Pancreas (tissue), 10 donors: Measurements from ENCODE around the gene APIP. TPM values are rescaled to one million over a fixed set of nuclear protein-coding genes. Genes with fewer than 3 reads are reported as not detected.
A peak's percentile ranks its signal among the peaks of the same experiment; 100 is the strongest.

ENCODE experiments used
- ATAC-seq, 4 donors: fragments of 200-7000 bp; cut with Tn5 transposase; one replicate each; pipeline versions ENCODE4 v1.8.0 to v1.9.1; 2020; ENCODE audit warnings: mild to moderate bottlenecking in 4 of 4, moderate library complexity in 4 of 4
- DNase-seq, 6 donors: peaks; one replicate each; pipeline ENCODE4 v3.0.0-alpha.2; 2020
- FAIRE-seq: peaks from 2 replicates; lab custom pipeline; 2012; peaks lifted over from hg19 to GRCh38; lab: Jason Lieb, UNC
- H3K27ac ChIP-seq, 4 donors: fragments of 200-600 bp; sonication (generic); 1 replicate in 3 of 4; 2 replicates in 1 of 4; pipeline versions ENCODE4 v1.5.0 to v1.8.0; 2020
- H3K27me3 ChIP-seq, 4 donors: fragments of 200-600 bp; one replicate each; pipeline ENCODE4 v1.8.0; 2021
- H3K36me3 ChIP-seq, 3 donors: fragments of 200-600 bp; sonication (generic) in 1 of 3; one replicate each; pipeline versions ENCODE4 v1.5.0 to v1.8.0; 2020 to 2021
- H3K4me1 ChIP-seq, 3 donors: fragments of 200-600 bp; one replicate each; pipeline ENCODE4 v1.8.0; 2021
- H3K4me3 ChIP-seq, 4 donors: fragments of 200-600 bp; sonication (generic) in 2 of 4; one replicate each; pipeline versions ENCODE4 v1.5.0 to v1.8.0; 2020 to 2021
- H3K9me3 ChIP-seq, 4 donors: fragments of 200-600 bp; one replicate each; pipeline ENCODE4 v1.8.0; 2021
- WGBS, 2 donors: extraction: QIAGEN DNeasy Blood & Tissue Kit; methylation state at CpG; one replicate each; pipeline ENCODE4 v1.1.7; 2013; 5-methylcytosine and 5-hydroxymethylcytosine counted together
- intact Hi-C, 3 donors: fragments of 100-400 bp; cut with DNase I; formaldehyde crosslinking; loops; one replicate each; pipeline versions ENCODE4 v1.11.1 to v1.14.2; 2022
- polyA plus RNA-seq, 2 donors: library from polyadenylated mRNA; stranded (reverse); fragments of 200-250 nt; gene quantifications; one replicate each; pipeline ENCODE4 v1.2.3, GENCODE V29; 2013
- total RNA-seq, 6 donors: library from RNA; stranded (reverse); fragmentation: NEBNext Ultra II Directional in 4 of 6; extraction: Animal tissue kit (Norgen Biotek cat#: 25700) in 4 of 6; gene quantifications; one replicate each; pipeline versions ENCODE4 v1.2.1 to v1.2.4, GENCODE V29; 2021 to 2023
- TF ChIP-seq, protein P1 (sequence below), 4 donors: fragments of 200-600 bp; sonication (generic) in 3 of 4; IDR thresholded peaks; one replicate each; pipeline versions ENCODE4 v1.5.0 to v1.8.0; 2021; ENCODE audit warnings: antibody characterized with exemption in 4 of 4
- donor health status: healthy with polysubstance abuse.
- donor health status: DM: no; HTN: no; CAD: no; lungs with moderate emphysema.
- donor health status: DM: no; HTN: no; CAD: no.
- donor health status: control.
- donor health status: control.
- donor health status: Bipolar disorder and iron deficiency.
- donor health status: DM: yes; HTN: yes; CAD: no.
- donor health status: DM: no; HTN: no; CAD: no.
- donor health status: DM: no; HTN: no; CAD: no.
- donor health status: DM: yes; HTN: yes; CAD: no.

APIP gene, protein sequence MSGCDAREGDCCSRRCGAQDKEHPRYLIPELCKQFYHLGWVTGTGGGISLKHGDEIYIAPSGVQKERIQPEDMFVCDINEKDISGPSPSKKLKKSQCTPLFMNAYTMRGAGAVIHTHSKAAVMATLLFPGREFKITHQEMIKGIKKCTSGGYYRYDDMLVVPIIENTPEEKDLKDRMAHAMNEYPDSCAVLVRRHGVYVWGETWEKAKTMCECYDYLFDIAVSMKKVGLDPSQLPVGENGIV
- total RNA-seq (10 to 100 TPM; 12.2 to 14.9 (median 13.9) TPM), polyA plus RNA-seq (10 to 100 TPM; 13.5 to 21.4 TPM)

DNA sequence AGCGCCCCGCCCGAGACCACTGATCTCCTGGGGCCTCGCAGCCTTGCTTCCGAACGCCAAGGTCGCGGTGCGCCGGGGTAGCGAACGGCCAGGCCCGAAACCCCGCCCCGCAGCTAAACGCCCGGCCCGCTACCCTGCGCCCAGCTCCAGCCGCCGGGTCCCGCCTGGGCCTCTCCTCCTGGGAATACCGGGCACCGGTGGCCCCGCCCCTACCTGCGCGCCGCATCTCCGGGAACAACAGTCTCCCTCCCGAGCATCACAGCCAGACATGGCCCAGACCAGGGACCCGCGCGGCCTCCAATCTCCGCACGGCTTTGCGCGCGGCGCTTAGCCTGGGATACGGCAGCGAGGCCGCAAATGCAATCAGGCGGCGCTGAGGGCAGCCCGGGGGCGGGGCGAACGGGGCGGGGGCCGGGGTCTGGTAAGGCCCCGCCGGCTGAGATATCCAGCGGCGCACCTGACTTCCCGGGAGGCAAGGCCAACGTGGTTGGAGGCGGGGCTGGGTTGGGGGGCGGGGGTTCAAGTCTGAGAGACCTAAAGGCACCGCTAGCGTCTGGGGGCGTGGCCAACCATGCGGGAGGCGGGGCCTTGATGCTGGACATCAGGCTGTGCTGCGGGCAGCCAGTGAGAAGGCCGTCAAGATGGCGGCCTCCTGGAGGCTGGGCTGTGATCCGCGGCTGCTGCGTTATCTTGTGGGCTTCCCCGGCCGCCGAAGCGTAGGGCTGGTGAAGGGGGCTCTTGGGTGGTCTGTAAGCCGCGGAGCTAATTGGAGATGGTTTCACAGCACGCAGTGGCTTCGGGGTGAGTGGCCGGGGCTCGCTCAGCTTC lies at the start of gene APIP, which contains the start of gene PDHX:
Gene APIP, minus strand, starts transcription at position 365 of the 828 bp plus-strand sequence. Its CDS starts 95 bp downstream, at position 270.
Gene PDHX, plus strand, starts transcription at position 604 of the 828 bp plus-strand sequence. Its CDS starts 38 bp downstream, at position 642.
- Histone ChIP-seq H3K4me3 (peak within 1 kb of the TSS; percentile 60 to 88 (median 78)), H3K4me1 (peaks cover 5 to 29% (median 16%) of the 10 kb centered on the region in 3 donors), H3K27me3 (no peaks in the 10 kb centered on the region), H3K36me3 (no peaks in the 10 kb centered on the region), H3K27ac (peak within 1 kb of the TSS; percentile 92 to 96 (median 94)), H3K9me3 (no peaks in the 10 kb centered on the region)
- WGBS, 2 donors: 0 to 1% methylated on average over 74 to 79 of the region's 79 CpGs
- peak; percentile 99 to 100 (median 100) for DNase-seq
- peak; percentile 93 to 97 (median 95) for ATAC-seq
- intact Hi-C loops: no loop called here
- TF ChIP-seq, protein P1, sequence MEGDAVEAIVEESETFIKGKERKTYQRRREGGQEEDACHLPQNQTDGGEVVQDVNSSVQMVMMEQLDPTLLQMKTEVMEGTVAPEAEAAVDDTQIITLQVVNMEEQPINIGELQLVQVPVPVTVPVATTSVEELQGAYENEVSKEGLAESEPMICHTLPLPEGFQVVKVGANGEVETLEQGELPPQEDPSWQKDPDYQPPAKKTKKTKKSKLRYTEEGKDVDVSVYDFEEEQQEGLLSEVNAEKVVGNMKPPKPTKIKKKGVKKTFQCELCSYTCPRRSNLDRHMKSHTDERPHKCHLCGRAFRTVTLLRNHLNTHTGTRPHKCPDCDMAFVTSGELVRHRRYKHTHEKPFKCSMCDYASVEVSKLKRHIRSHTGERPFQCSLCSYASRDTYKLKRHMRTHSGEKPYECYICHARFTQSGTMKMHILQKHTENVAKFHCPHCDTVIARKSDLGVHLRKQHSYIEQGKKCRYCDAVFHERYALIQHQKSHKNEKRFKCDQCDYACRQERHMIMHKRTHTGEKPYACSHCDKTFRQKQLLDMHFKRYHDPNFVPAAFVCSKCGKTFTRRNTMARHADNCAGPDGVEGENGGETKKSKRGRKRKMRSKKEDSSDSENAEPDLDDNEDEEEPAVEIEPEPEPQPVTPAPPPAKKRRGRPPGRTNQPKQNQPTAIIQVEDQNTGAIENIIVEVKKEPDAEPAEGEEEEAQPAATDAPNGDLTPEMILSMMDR (IDR thresholded peaks at IDR 0.05): no peak
- no peak for FAIRE-seq

DNA sequence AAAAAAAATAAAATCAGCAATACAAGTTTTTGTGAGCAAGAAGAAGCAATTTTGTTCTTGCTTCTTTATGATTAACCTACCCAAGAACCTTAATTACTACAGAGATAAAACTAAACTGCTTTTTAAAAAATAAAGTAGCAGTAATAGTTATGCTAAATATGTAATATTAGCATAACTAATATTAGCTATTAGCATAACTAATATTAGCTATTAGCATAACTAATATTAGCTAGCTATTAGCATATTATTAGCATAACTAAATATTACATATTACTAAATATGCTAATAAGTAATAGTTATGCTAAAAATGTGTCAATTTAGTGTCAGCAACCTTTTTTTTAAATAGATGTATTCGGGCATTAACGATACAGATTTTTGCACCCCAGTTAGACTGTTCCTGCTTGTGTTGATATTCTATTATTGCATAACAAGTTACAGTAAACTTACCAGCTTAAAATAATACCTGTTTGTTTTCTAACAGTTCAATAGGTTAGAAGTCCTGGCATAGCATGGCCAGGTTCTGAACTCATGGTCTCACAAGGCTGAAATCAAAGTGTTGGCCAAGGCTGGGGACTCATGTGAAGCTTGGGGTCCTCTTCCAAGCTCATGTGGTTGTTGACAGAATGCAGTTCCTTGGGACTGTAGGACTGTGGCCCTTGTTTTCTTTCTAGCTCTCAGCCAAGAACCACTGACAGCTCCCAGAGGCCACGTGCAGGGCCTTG lies 48.6 kb upstream of the APIP start:
- ATAC-seq: no peak
- TF ChIP-seq, protein P1 (IDR thresholded peaks at IDR 0.05): no peak
- Histone ChIP-seq H3K36me3 (peaks cover 0 to 7% (median 0%) of the 10 kb centered on the region in 3 donors), H3K27ac (no peak overlapping the region), H3K27me3 (no peaks in the 10 kb centered on the region), H3K9me3 (no peaks in the 10 kb centered on the region), H3K4me1 (peaks cover 0 to 4% (median 0%) of the 10 kb centered on the region in 3 donors), H3K4me3 (no peak overlapping the region)
- no peak for FAIRE-seq
- no peak for DNase-seq
- 61 to 64% methylated on average over 3 of the region's 3 CpGs for WGBS, 2 donors
- intact Hi-C loops: no loop called here

DNA sequence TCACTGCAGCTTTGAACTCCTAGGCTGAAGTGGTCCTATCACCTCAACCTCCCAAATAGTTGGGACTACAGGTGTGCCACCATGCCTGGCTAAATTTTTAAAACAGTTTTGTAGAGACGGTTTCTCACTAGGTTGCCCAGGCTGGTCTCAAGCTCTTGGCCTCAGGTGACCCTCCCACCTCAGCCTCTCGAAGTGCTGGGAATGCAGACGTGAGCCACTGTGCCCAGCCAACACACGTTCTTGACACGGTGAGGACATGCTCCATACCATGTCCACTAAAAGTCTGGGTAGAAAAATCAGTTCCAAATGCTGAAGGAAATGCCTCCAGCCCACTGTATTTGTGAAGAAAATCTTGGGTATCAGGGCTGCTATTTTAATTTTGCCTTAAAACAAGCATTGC lies 47.2 kb upstream of the APIP start:
- H3K4me3 ChIP-seq: no peak overlapping the region
- ATAC-seq (no peak), FAIRE-seq (no peak), DNase-seq (no peak)
- H3K27me3 ChIP-seq: no peaks in the 10 kb centered on the region
- TF ChIP-seq, protein P1 (IDR thresholded peaks at IDR 0.05): no peak
- intact Hi-C loops: no loop called here
- no peaks in the 10 kb centered on the region for H3K9me3 ChIP-seq
- H3K36me3 ChIP-seq: peaks cover 0 to 7% (median 0%) of the 10 kb centered on the region in 3 donors
- H3K27ac ChIP-seq: no peak overlapping the region
- peaks cover 0 to 4% (median 0%) of the 10 kb centered on the region in 3 donors for H3K4me1 ChIP-seq
- WGBS, 2 donors: 90 to 94% methylated on average over 5 of the region's 5 CpGs

DNA sequence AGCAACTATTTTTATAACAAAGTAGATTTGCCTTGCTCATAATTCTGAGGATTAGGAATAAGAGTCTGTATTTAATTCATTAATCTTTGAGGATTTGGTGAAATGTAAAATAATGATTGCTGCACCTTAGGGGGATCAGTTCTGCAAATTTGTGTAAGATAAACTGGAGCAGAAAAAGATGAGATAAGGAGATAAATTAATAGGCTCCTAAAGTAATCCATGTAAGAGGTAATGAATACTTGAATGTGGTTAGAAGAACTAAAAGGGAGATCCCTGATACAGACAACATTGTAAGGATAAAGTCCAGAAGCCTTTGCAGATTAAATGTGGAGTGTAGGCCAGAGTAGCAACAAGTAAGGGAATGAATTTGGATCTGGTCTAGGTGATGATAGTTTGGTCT lies 45.9 kb upstream of the APIP start:
- ATAC-seq (no peak), FAIRE-seq (no peak), DNase-seq (no peak)
- H3K9me3 ChIP-seq: no peaks in the 10 kb centered on the region
- H3K27me3 ChIP-seq: no peaks in the 10 kb centered on the region
- H3K4me1 ChIP-seq: peaks cover 0 to 4% (median 0%) of the 10 kb centered on the region in 3 donors
- intact Hi-C loops: no loop called here
- peaks cover 0 to 4% (median 0%) of the 10 kb centered on the region in 3 donors for H3K36me3 ChIP-seq
- no peak overlapping the region for H3K4me3 ChIP-seq
- H3K27ac ChIP-seq: no peak overlapping the region
- TF ChIP-seq, protein P1 (IDR thresholded peaks at IDR 0.05): no peak
